Measurements from ENCODE around the gene ITGB7. TPM values are rescaled to one million over a fixed set of nuclear protein-coding genes. Genes with fewer than 3 reads are reported as not detected.

Gene ITGB7
- total and polyA plus RNA-seq, 2 donors (not counting 3 experiments of a cell fraction or from before 2014, with no cell fraction given) = 0.17 TPM; not detected in 1

DNA sequence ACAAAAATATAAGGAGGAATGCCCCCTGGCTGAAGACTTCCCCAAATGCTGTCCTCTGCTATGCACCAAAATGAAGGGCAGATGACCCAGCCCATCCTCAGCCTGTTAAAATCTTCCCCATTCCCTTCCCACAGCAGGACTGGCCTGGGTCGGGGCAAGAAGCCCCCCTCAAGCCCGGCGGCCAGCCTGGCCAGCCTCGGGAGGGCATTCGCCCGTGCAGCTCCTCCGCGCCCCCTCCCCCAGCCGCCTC, 24.5 kb upstream of the ITGB7 start:
- H3K4me3 ChIP-seq (replicated peaks in 1 of 3; ENCODE audit: insufficient read depth in 1 of 3, low read depth in 1 of 3, low read length in 3 of 3) = peak overlapping the region in 2 of 3 experiments; percentile 17 to 53
- H3K4me2 ChIP-seq (ENCODE audit: insufficient read depth, low read length) = peak overlapping the region; percentile 64
- H3K9me1 ChIP-seq (replicated peaks; ENCODE audit: control insufficient read depth, extremely low read depth, insufficient read depth, low read length) = no peaks in the 10 kb centered on the region
- FAIRE-seq (no peak), DNase-seq (ENCODE audit: low read depth, low spot score) (no peak)
- no peaks in the 10 kb centered on the region for H3K79me2 ChIP-seq (ENCODE audit: control insufficient read depth, insufficient read depth, low read length)
- no peak overlapping the region for H3K27ac ChIP-seq (ENCODE audit: insufficient read depth, low read depth, low read length)
- H3K36me3 ChIP-seq (ENCODE audit: control insufficient read depth in 2 of 2, extremely low read depth in 1 of 2, insufficient read depth in 2 of 2, low read length in 2 of 2) = no peaks in the 10 kb centered on the region
- dilution Hi-C loops (cut with MboI; ENCODE audit: extremely low pct_ligation_motif_present, low sequenced_read_pairs) = no loop called here
- H2AFZ ChIP-seq (ENCODE audit: low read depth, low read length) = peak overlapping the region; percentile 57
- intact Hi-C loops (cut with micrococcal nuclease) = no loop called here
- peak overlapping the region; percentile 23 for H3K9ac ChIP-seq (replicated peaks; ENCODE audit: extremely low read depth, insufficient read depth, low read length)
- no peaks in the 10 kb centered on the region for H3K9me3 ChIP-seq (replicated peaks; ENCODE audit: control insufficient read depth, insufficient read depth, low read length)
- H3K27me3 ChIP-seq (ENCODE audit: control insufficient read depth in 2 of 2, insufficient read depth in 2 of 2, low read length in 2 of 2) = peaks cover 12 to 20% of the 10 kb centered on the region in 2 experiments
- BruUV-seq (replicated peaks) = no TSS peak
- ChIA-PET POLR2A (no interaction called here), CTCF (interaction anchor here (0.5 kb wide), 1 partner anchor 34 kb away, joined by 3 read pairs; no protein-coding TSS in a partner anchor)
- no peaks in the 10 kb centered on the region for H3K4me1 ChIP-seq (ENCODE audit: control insufficient read depth, extremely low read depth, insufficient read depth, low read length)
- H4K20me1 ChIP-seq (replicated peaks; ENCODE audit: control insufficient read depth, extremely low read depth, insufficient read depth, low read length) = no peaks in the 10 kb centered on the region
- TF ChIP-seq EZH2 (IDR thresholded peaks at IDR 0.05; ENCODE audit: borderline replicate concordance, low read depth, low read length, severe bottlenecking) (peak; percentile 53), JUN (IDR thresholded peaks at IDR 0.05; ENCODE audit: borderline replicate concordance, insufficient read depth, insufficient read length, low read depth) (no peak)

- DNase-seq (ENCODE audit: low read depth, low spot score) (no peak), FAIRE-seq (no peak)
- dilution Hi-C loops (cut with MboI; ENCODE audit: extremely low pct_ligation_motif_present, low sequenced_read_pairs) (no loop called here), intact Hi-C loops (cut with micrococcal nuclease) (no loop called here)
- ChIA-PET CTCF (interaction anchor here (2.0 kb wide), 1 partner anchor 9 kb away, joined by 4 read pairs; no protein-coding TSS in a partner anchor), POLR2A (no interaction called here)
- TF ChIP-seq EZH2 (IDR thresholded peaks at IDR 0.05; ENCODE audit: borderline replicate concordance, low read depth, low read length, severe bottlenecking) (no peak), FOS (IDR thresholded peaks at IDR 0.05; ENCODE audit: borderline replicate concordance, insufficient read depth, low read length) (no peak), MYC (IDR thresholded peaks at IDR 0.05; ENCODE audit: low read depth, low read length) (no peak), JUN (IDR thresholded peaks at IDR 0.05; ENCODE audit: borderline replicate concordance, insufficient read depth, insufficient read length, low read depth) (no peak), GATA2 (IDR thresholded peaks at IDR 0.05; ENCODE audit: insufficient read depth, insufficient read length, low read depth, low read length) (no peak), POLR2A (IDR thresholded peaks at IDR 0.05; ENCODE audit: low read depth, low read length) (no peak)
- TF ChIP-seq, protein P1, sequence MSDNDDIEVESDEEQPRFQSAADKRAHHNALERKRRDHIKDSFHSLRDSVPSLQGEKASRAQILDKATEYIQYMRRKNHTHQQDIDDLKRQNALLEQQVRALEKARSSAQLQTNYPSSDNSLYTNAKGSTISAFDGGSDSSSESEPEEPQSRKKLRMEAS (IDR thresholded peaks at IDR 0.05; ENCODE audit: insufficient read depth, insufficient read length) = no peak
- Histone ChIP-seq H3K36me3 (ENCODE audit: control insufficient read depth in 2 of 2, extremely low read depth in 1 of 2, insufficient read depth in 2 of 2, low read length in 2 of 2) (no peaks in the 10 kb centered on the region), H3K9me3 (replicated peaks; ENCODE audit: control insufficient read depth, insufficient read depth, low read length) (no peaks in the 10 kb centered on the region), H3K27me3 (ENCODE audit: control insufficient read depth in 2 of 2, insufficient read depth in 2 of 2, low read length in 2 of 2) (peaks cover 10 to 11% of the 10 kb centered on the region in 2 experiments), H2AFZ (ENCODE audit: low read depth, low read length) (no peak overlapping the region), H3K4me3 (replicated peaks in 1 of 3; ENCODE audit: insufficient read depth in 1 of 3, low read depth in 1 of 3, low read length in 3 of 3) (no peak overlapping the region), H4K20me1 (replicated peaks; ENCODE audit: control insufficient read depth, extremely low read depth, insufficient read depth, low read length) (no peaks in the 10 kb centered on the region), H3K9me1 (replicated peaks; ENCODE audit: control insufficient read depth, extremely low read depth, insufficient read depth, low read length) (no peaks in the 10 kb centered on the region), H3K27ac (ENCODE audit: insufficient read depth, low read depth, low read length) (no peak overlapping the region), H3K9ac (replicated peaks; ENCODE audit: extremely low read depth, insufficient read depth, low read length) (no peak overlapping the region), H3K4me2 (ENCODE audit: insufficient read depth, low read length) (no peak overlapping the region), H3K4me1 (ENCODE audit: control insufficient read depth, extremely low read depth, insufficient read depth, low read length) (no peaks in the 10 kb centered on the region), H3K79me2 (ENCODE audit: control insufficient read depth, insufficient read depth, low read length) (no peaks in the 10 kb centered on the region)
- no TSS peak for BruUV-seq (replicated peaks)
These were observed 23.2 kb upstream of the ITGB7 start for GRCh38 chr12:53230108-53230845.

Data from endothelial cell of umbilical vein (primary cell).